ENCODE data around the gene NDE1. TPM values are rescaled to one million over a fixed set of nuclear protein-coding genes. Genes with fewer than 3 reads are reported as not detected.
"Not testable (repeated sequence)": the region's sequence is repeated elsewhere in the genome, so short reads cannot be mapped to it uniquely, and the experiment has no call there.

NDE1 gene
- total RNA-seq, 2 donors from 2014 or later = 34.3 to 39.3 TPM

DNA sequence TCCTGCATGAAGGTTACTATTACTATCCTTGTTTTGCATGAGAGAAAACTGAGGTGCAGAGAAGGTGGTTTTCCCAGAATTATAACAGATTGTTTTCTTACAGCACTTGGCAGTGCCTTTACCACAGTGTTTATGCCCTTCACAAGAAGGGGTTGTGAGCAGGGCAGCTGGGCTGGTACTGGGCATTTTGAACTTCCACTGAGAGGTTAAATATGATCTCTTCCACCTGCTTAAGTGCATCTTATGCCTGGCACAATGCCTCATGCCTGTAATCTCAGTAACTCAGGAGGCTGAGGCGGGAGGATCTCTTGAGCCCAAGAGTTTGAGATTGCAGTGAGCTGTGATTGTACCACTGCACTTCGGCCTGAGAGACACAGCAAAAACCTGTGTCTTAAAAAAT, 36.2 kb downstream of the NDE1 start:
- Histone ChIP-seq H3K27me3 (replicated peaks; ENCODE audit: insufficient read depth) (no peaks in the 10 kb centered on the region), H3K4me3 (no peak overlapping the region), H3K9me3 (no peaks in the 10 kb centered on the region), H3K36me3 (peaks cover 0 to 14% of the 10 kb centered on the region in 2 donors), H3K27ac (no peak overlapping the region), H3K4me1 (replicated peaks) (no peaks in the 10 kb centered on the region)
- 98% methylated on average over 2 of the region's 2 CpGs for WGBS
- DNase-seq (ENCODE audit: low spot score) = no peak
- intact Hi-C loops (cut with DNase I) = no loop called here
- TF ChIP-seq POLR2A (IDR thresholded peaks at IDR 0.05) (no peak), POLR2AphosphoS5 (IDR thresholded peaks at IDR 0.05) (no peak)
- TF ChIP-seq, protein P1, sequence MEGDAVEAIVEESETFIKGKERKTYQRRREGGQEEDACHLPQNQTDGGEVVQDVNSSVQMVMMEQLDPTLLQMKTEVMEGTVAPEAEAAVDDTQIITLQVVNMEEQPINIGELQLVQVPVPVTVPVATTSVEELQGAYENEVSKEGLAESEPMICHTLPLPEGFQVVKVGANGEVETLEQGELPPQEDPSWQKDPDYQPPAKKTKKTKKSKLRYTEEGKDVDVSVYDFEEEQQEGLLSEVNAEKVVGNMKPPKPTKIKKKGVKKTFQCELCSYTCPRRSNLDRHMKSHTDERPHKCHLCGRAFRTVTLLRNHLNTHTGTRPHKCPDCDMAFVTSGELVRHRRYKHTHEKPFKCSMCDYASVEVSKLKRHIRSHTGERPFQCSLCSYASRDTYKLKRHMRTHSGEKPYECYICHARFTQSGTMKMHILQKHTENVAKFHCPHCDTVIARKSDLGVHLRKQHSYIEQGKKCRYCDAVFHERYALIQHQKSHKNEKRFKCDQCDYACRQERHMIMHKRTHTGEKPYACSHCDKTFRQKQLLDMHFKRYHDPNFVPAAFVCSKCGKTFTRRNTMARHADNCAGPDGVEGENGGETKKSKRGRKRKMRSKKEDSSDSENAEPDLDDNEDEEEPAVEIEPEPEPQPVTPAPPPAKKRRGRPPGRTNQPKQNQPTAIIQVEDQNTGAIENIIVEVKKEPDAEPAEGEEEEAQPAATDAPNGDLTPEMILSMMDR (IDR thresholded peaks at IDR 0.05) = no peak

DNA sequence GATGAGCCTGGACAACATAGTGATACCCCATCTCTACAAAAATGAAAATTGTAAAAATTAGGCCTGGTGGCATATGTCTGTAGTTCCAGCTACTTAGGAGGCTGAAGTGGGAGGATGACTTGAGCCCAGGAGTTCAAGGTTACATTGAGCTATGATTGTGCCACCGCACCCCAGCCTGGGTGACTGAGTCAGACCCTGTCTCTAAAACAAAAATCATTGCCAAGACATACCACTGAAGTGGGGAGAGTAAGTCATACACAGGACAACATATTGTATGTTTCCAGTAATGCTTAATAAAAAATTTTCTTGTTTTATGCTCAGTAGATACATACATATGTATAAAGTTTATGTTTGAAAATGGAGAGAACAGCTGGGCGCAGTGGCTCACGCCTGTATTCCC, 39.2 kb downstream of the NDE1 start:
- WGBS = 96% methylated on average over 3 of the region's 3 CpGs
- intact Hi-C loops (cut with DNase I) = no loop called here
- Histone ChIP-seq H3K9me3 (no peaks in the 10 kb centered on the region), H3K4me3 (no peak overlapping the region), H3K27ac (no peak overlapping the region), H3K27me3 (replicated peaks; ENCODE audit: insufficient read depth) (no peaks in the 10 kb centered on the region), H3K4me1 (replicated peaks) (no peaks in the 10 kb centered on the region), H3K36me3 (peaks cover 0 to 15% of the 10 kb centered on the region in 2 donors)
- TF ChIP-seq, protein P1 (IDR thresholded peaks at IDR 0.05) = no peak
- TF ChIP-seq POLR2A (IDR thresholded peaks at IDR 0.05) = no peak
- no peak for TF ChIP-seq POLR2AphosphoS5 (IDR thresholded peaks at IDR 0.05)
- DNase-seq (ENCODE audit: low spot score) = no peak

DNA sequence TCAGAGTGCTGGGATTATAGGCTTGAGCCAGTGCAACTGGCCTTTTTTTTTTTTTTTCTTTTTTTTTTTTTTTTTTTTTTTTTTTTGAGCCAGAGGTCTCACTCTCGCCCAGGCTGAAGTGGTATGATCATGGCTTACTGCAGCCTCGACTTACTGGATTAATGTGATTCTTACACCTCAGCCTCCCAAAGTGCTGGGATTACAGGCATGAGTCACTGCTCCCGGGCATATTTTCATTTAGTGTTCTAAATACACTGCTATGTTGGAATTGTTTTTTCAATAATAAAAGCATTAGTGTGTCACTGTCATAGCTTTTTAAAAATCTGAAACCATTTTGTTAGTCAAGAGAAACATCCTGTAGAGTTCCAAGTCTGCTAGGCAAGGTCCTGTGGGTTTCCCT, 40.3 kb downstream of the NDE1 start:
- no peak for TF ChIP-seq POLR2AphosphoS5 (IDR thresholded peaks at IDR 0.05)
- no peak for TF ChIP-seq POLR2A (IDR thresholded peaks at IDR 0.05)
- TF ChIP-seq, protein P1 (IDR thresholded peaks at IDR 0.05) = no peak
- peaks cover 0 to 15% of the 10 kb centered on the region in 2 donors for H3K36me3 ChIP-seq
- 87% methylated on average over 3 of the region's 3 CpGs for WGBS
- H3K27ac ChIP-seq = no peak overlapping the region
- no peak for DNase-seq (ENCODE audit: low spot score)
- no peaks in the 10 kb centered on the region for H3K27me3 ChIP-seq (replicated peaks; ENCODE audit: insufficient read depth)
- no peaks in the 10 kb centered on the region for H3K4me1 ChIP-seq (replicated peaks)
- intact Hi-C loops (cut with DNase I) = no loop called here
- H3K4me3 ChIP-seq = no peak overlapping the region
- H3K9me3 ChIP-seq = no peaks in the 10 kb centered on the region

DNA sequence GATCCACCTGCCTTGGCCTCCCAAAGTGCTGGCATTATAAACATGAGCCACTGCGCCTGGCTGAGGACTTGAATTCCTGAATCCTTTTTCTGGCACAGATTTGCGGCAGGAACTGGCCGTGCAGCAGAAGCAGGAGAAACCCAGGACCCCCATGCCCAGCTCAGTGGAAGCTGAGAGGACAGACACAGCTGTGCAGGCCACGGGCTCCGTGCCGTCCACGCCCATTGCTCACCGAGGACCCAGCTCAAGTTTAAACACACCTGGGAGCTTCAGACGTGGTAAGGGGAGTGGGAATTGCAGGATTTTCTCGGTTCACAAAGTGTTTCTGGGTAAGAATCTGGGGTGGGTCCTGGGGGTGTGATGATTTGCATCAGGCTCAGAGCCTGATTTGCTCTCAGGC, 41.0 kb downstream of the NDE1 start:
- 88% methylated on average over 10 of the region's 10 CpGs for WGBS

DNA sequence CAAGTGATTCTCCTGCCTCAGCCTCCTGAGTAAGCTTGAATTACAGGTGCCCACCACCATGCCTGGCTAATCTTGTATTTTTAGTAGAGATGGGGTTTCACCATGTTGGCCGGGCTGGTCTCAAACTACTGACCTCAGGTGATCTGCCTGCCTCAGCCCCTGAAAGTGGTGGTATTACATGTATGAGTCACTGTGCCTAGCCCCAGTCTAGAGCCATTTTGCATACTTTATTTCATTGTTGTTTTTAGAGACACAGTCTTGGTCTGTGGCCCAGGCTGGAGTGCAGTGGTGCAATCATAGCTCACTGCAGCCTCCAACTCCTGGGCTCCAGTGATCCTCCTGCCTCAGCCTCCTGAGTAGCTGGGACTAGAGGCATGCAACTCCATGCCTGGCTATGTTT, 42.5 kb downstream of the NDE1 start:
- H3K4me3 ChIP-seq; DNase-seq (ENCODE audit: low spot score); H3K27ac ChIP-seq; H3K27me3 ChIP-seq (replicated peaks; ENCODE audit: insufficient read depth); H3K9me3 ChIP-seq; H3K4me1 ChIP-seq (replicated peaks); intact Hi-C loops (cut with DNase I): not testable (repeated sequence)
- WGBS = 100% methylated on average over 1 of the region's 1 CpG
- peaks cover 4 to 25% of the 10 kb centered on the region in 2 donors for H3K36me3 ChIP-seq

More for the DNA sequence above, 41.0 kb downstream of the NDE1 start:
- H3K27me3 ChIP-seq (replicated peaks; ENCODE audit: insufficient read depth) = no peaks in the 10 kb centered on the region
- no peaks in the 10 kb centered on the region for H3K4me1 ChIP-seq (replicated peaks)
- DNase-seq (ENCODE audit: low spot score) = no peak
- H3K9me3 ChIP-seq = no peaks in the 10 kb centered on the region
- TF ChIP-seq, protein P1 (IDR thresholded peaks at IDR 0.05) = no peak
- H3K36me3 ChIP-seq = peaks cover 0 to 15% of the 10 kb centered on the region in 2 donors
- H3K27ac ChIP-seq = no peak overlapping the region
- intact Hi-C loops (cut with DNase I) = no loop called here
- H3K4me3 ChIP-seq = no peak overlapping the region

Data from prostate gland (tissue), 2 donors.